ENCODE data around the gene DKKL1.

DNA sequence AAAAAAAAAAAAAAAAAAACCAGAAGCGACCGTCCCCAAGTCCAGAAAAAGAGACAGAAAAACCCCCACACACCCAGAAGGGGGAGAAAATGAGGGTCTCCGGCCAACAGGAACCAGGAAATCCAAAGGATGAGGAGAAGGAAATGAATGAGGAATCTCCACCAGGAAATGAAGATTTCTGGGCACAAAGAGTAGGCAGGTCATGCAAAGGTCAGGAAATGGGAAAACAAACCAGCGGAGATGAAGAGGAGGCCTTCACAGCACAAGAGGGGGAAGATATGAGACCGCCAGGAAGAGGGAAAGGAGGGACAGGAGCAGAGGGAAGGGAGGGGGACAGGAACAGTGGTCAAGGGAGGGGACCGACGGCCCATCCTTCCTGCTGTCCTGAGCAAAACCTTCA is 7.3 kb upstream of the DKKL1 start:
- TF ChIP-seq CTCF (conservative IDR thresholded peaks at IDR 0.05) (no peak), EZH2 (IDR thresholded peaks at IDR 0.05; ENCODE audit: low read depth) (no peak)
